ENCODE data around the gene ALKBH4. TPM values are rescaled to one million over a fixed set of nuclear protein-coding genes. Genes with fewer than 3 reads are reported as not detected.

ALKBH4 gene
- total and polyA plus RNA-seq, 2 of the 4 experiments (the other 2 are of a cell fraction), result 6.1 to 7.4 TPM

GRCh38 chr7:102434039-102434486 lies 30.6 kb downstream of the ALKBH4 start:
- Histone ChIP-seq H3K9me3 (ENCODE audit: control insufficient read depth, insufficient read depth, low read length) (no peaks in the 10 kb centered on the region), H2AK9ac (replicated peaks; ENCODE audit: low read depth, low read length, poor library complexity) (peak overlapping the region; percentile 77), H3K18ac (ENCODE audit: low read depth, low read length) (no peak overlapping the region), H4K5ac (ENCODE audit: low read depth, low read length) (no peak overlapping the region), H2AK5ac (ENCODE audit: low read depth, low read length) (peak overlapping the region; percentile 79), H3K4me3 (ENCODE audit: insufficient read depth, low read depth, low read length) (peak overlapping the region; percentile 85), H3K4me1 (ENCODE audit: control insufficient read depth, insufficient read depth, low read length) (peaks cover 4% of the 10 kb centered on the region; the same call in 1 of the 2 replicates), H3K56ac (ENCODE audit: extremely low read depth, insufficient read depth, low read length) (peak overlapping the region; percentile 54; the same call in 1 of the 2 replicates), H4K91ac (ENCODE audit: insufficient read depth, low read depth, low read length) (peak overlapping the region; percentile 25), H2BK120ac (ENCODE audit: low read depth, low read length) (no peak overlapping the region; the same call in 1 of the 2 replicates), H3K36me3 (ENCODE audit: control insufficient read depth, insufficient read depth, low read length) (peaks cover 7% of the 10 kb centered on the region), H4K8ac (ENCODE audit: low read depth in 2 of 2, low read length in 2 of 2) (peak overlapping the region; percentile 43 to 66; a peak in 2 of 4 replicates), H3K23ac (ENCODE audit: low read depth, low read length) (peak overlapping the region; percentile 39; the same call in 1 of the 2 replicates), H2AFZ (replicated peaks; ENCODE audit: low read length, poor library complexity) (peak overlapping the region; percentile 96), H3K79me1 (ENCODE audit: low read depth in 1 of 2, low read length in 2 of 2) (peaks cover 6 to 36% of the 10 kb centered on the region in 2 experiments; a peak in 3 of 4 replicates), H2BK20ac (ENCODE audit: low read depth, low read length) (no peak overlapping the region), H3K27me3 (ENCODE audit: control insufficient read depth, insufficient read depth, low read length) (no peaks in the 10 kb centered on the region), H3K9ac (ENCODE audit: low read depth, low read length) (peak overlapping the region; percentile 44), H2BK5ac (ENCODE audit: low read depth, low read length, poor library complexity, severe bottlenecking) (no peak overlapping the region), H3K4me2 (ENCODE audit: low read depth, low read length) (peak overlapping the region; percentile 50), H2BK15ac (ENCODE audit: low read depth, low read length) (no peak overlapping the region), H3K9me1 (ENCODE audit: insufficient read depth, low read length) (peaks cover 6% of the 10 kb centered on the region), H4K20me1 (ENCODE audit: insufficient read depth, low read length) (no peaks in the 10 kb centered on the region), H3K27ac (ENCODE audit: insufficient read depth, low read length) (peak overlapping the region; percentile 51), H3K14ac (replicated peaks; ENCODE audit: low read depth, low read length) (peak overlapping the region; percentile 47), H3K4ac (ENCODE audit: low read depth, low read length) (peak overlapping the region; percentile 77)
- ATAC-seq (ENCODE audit: low read depth), result no peak; the same call in 1 of the 2 replicates
- ChIA-PET POLR2A (ENCODE audit: unreplicated experiment) (no interaction called here), CTCF (no interaction called here)
- peak; percentile 44 for DNase-seq
- dilution Hi-C loops (cut with HindIII; ENCODE audit: low sequenced_read_pairs, unreplicated experiment), result no loop called here
- in situ Hi-C loops (cut with MboI; ENCODE audit: low sequenced_read_pairs), result no loop called here
- intact Hi-C loops (cut with micrococcal nuclease), result no loop called here
- WGBS, 2 experiments (ENCODE audit: extremely low coverage in 2 of 2, insufficient read length in 1 of 2), result 68% methylated on average over 4 of the region's 9 CpGs; no CpG with 5 or more reads in 1 of the 2 experiments
- BruUV-seq (replicated peaks), result no TSS peak
- TF ChIP-seq RFX5 (IDR thresholded peaks at IDR 0.05; ENCODE audit: low read depth, low read length) (no peak), FOS (IDR thresholded peaks at IDR 0.05; ENCODE audit: low read depth, low read length) (no peak)
